A673 (cell line): Measurements from ENCODE around the gene ZNF740. TPM values are rescaled to one million over a fixed set of nuclear protein-coding genes. Genes with fewer than 3 reads are reported as not detected.
A peak's percentile ranks its signal among the peaks of the same experiment; 100 is the strongest.

Experiments used
- BruUV-seq: library from RNA; stranded (reverse); fragments of 400-500 nt; replicated peaks from 2 replicates; lab custom pipeline; 2021; lab: Mats Ljungman, UMichigan
- CTCF ChIA-PET: fragments of 300-600 bp; sonication (Branson Sonifier 250); formaldehyde crosslinking; loops from one replicate; lab custom pipeline; 2022; ENCODE audit warnings: antibody characterized with exemption; lab: Charles Lee
- POLR2A ChIA-PET: fragments of 300-600 bp; sonication (Branson Sonifier 250); formaldehyde crosslinking; loops from one replicate; lab custom pipeline; 2022; ENCODE audit warnings: antibody characterized with exemption; ENCODE audit not compliant: low non-redundant PET; lab: Charles Lee
- DNase-seq: peaks from one replicate; pipeline ENCODE4 v3.0.0-alpha.2; 2015; ENCODE audit warnings: low spot score
- H3K27ac ChIP-seq: fragments of 200-600 bp; sonication (generic); 2 replicates; pipeline ENCODE4 v1.5.1; 2016; ENCODE audit warnings: mixed run types, low read depth, mild to moderate bottlenecking, mixed read lengths, antibody characterized with exemption, low read length; ENCODE audit not compliant: poor library complexity, severe bottlenecking
- H3K27me3 ChIP-seq: fragments of 200-600 bp; sonication (generic); replicated peaks from 2 replicates; pipeline ENCODE4 v1.6.1; 2017; ENCODE audit warnings: mixed run types, low read depth, mild to moderate bottlenecking, mixed read lengths, antibody characterized with exemption, low read length; ENCODE audit not compliant: insufficient read depth, poor library complexity
- H3K36me3 ChIP-seq: fragments of 200-600 bp; sonication (generic); 2 replicates; pipeline ENCODE4 v1.6.1; 2016; ENCODE audit warnings: mixed run types, mild to moderate bottlenecking, mixed read lengths, antibody characterized with exemption, low read length; ENCODE audit not compliant: insufficient read depth, poor library complexity, severe bottlenecking
- H3K4me1 ChIP-seq: fragments of 200-600 bp; sonication (generic); 2 replicates; pipeline ENCODE4 v1.6.1; 2017; ENCODE audit warnings: mixed run types, mild to moderate bottlenecking, mixed read lengths, antibody characterized with exemption, low read length; ENCODE audit not compliant: insufficient read depth, poor library complexity, severe bottlenecking
- H3K4me3 ChIP-seq: fragments of 200-600 bp; sonication (generic); 2 replicates; pipeline ENCODE4 v1.5.1; 2016; ENCODE audit warnings: low read depth, mixed run types, mild to moderate bottlenecking, mixed read lengths, low read length; ENCODE audit not compliant: poor library complexity, severe bottlenecking
- H3K9me3 ChIP-seq: fragments of 200-600 bp; sonication (generic); 2 replicates; pipeline ENCODE4 v1.6.1; 2016; ENCODE audit warnings: mixed run types, low read depth, mild to moderate bottlenecking, mixed read lengths, antibody characterized with exemption, low read length; ENCODE audit not compliant: poor library complexity, severe bottlenecking
- CTCF ChIP-seq: fragments of 300-800, 200-600 bp; sonication (generic); conservative IDR thresholded peaks from 2 replicates; pipeline ENCODE4 v1.5.1; 2017; ENCODE audit warnings: low read depth, mild to moderate bottlenecking, antibody characterized with exemption, low read length, moderate library complexity, mixed read lengths
- EZH2 ChIP-seq: fragments of 200-600 bp; sonication (generic); IDR thresholded peaks from 2 replicates; pipeline ENCODE4 v1.6.1; 2017; ENCODE audit warnings: borderline replicate concordance, low read depth, mild to moderate bottlenecking, mixed read lengths, antibody characterized with exemption, low read length; ENCODE audit not compliant: poor library complexity, severe bottlenecking
- intact Hi-C: fragments of 100-400 bp; cut with micrococcal nuclease; formaldehyde crosslinking; loops from one replicate; pipeline ENCODE4 v1.10.0; 2022; ENCODE audit not compliant: unreplicated experiment
- total RNA-seq: library from RNA; stranded (reverse); gene quantifications from 2 replicates; pipeline ENCODE4 v1.2.3, GENCODE V29; 2021

ZNF740 gene
- total RNA-seq, 1 experiment from 2014 or later: 48.6 TPM

DNA sequence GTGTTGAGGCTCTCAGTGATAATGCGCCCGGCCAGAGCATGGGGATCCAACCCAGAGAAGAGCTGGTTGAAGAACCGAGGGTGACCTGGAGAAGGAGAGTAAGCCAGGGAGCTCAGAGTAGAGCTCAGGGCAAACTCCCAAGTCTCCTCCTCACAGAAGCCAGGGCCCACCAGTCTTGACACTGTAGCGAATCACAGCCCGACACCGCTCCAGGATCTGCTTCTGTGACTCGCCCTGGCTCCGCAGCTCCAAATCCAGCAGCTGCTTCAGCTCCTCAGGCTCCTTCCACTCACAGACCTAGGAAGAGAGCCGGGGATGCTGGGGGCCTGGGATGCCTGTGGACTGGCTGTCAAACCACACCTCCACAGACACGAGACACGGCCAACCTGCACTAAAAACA is 8.2 kb upstream of the ZNF740 start:
- POLR2A ChIA-PET: interaction anchor here (0.6 kb wide), 1 partner anchor 254 kb away, joined by 3 read pairs; no protein-coding TSS in a partner anchor
- no peak overlapping the region for H3K27ac ChIP-seq

GRCh38 chr12:53173085-53173715 is 7.3 kb upstream of the ZNF740 start:
- H3K27ac ChIP-seq: no peak overlapping the region
- CTCF ChIA-PET: no interaction called here
- no peak overlapping the region for H3K4me3 ChIP-seq
- DNase-seq: no peak
- no peaks in the 10 kb centered on the region for H3K9me3 ChIP-seq
- no peaks in the 10 kb centered on the region for H3K36me3 ChIP-seq
- intact Hi-C loops: no loop called here
- H3K4me1 ChIP-seq: peaks cover 11% of the 10 kb centered on the region
- TF ChIP-seq CTCF: no peak
- no peak for TF ChIP-seq EZH2
- no TSS peak for BruUV-seq
- POLR2A ChIA-PET: interaction anchor here (0.6 kb wide), 1 partner anchor 31 kb away, joined by 3 read pairs; no protein-coding TSS in a partner anchor
- H3K27me3 ChIP-seq: no peaks in the 10 kb centered on the region

More for the DNA sequence above, 8.2 kb upstream of the ZNF740 start:
- Histone ChIP-seq H3K4me1 (peaks cover 11% of the 10 kb centered on the region), H3K36me3 (no peaks in the 10 kb centered on the region), H3K27me3 (no peaks in the 10 kb centered on the region), H3K9me3 (no peaks in the 10 kb centered on the region), H3K4me3 (no peak overlapping the region)
- CTCF ChIA-PET: no interaction called here
- BruUV-seq: no TSS peak
- TF ChIP-seq CTCF (no peak), EZH2 (no peak)
- no peak for DNase-seq
- intact Hi-C loops: no loop called here

DNA sequence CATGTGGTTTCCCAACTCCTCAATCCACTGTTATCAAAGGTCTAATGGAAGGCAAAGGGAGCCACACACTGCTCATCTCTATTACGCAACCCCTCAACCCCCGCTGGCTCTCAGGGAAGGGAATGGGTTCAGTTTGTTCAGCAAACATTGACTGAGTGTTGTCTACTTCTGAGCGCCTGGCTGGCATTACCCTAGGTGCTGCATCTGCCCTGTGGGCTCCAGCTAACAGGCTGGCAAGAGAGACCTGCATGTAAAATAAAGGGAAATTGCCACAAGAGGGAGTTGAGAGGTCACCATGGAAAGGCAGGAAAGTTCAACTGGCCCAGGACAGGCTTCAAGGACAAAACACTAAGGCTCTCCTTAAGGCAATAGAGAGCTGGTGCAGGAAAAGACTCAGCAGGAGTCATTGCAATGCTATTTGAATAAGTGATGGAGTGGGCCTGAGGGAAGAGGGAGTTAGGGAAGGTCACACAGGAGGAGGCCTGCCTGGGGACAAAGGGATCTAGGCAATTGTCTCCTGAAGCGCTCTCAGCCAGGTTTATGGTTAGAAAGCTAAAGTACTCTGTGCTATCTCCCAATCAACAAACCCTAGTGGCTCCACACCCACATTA is 5.5 kb upstream of the ZNF740 start:
- BruUV-seq: no TSS peak
- intact Hi-C loops: no loop called here

More for the DNA sequence above, 5.5 kb upstream of the ZNF740 start:
- no peaks in the 10 kb centered on the region for H3K36me3 ChIP-seq
- ChIA-PET POLR2A (no interaction called here), CTCF (no interaction called here)
- peaks cover 11% of the 10 kb centered on the region for H3K4me1 ChIP-seq
- DNase-seq: peak; percentile 48
- no peak overlapping the region for H3K4me3 ChIP-seq
- H3K27me3 ChIP-seq: no peaks in the 10 kb centered on the region
- TF ChIP-seq EZH2: no peak
- TF ChIP-seq CTCF: 0 out of 2 replicates have a peak, but pooled peaks have one; percentile 12
- H3K27ac ChIP-seq: no peak overlapping the region
- no peaks in the 10 kb centered on the region for H3K9me3 ChIP-seq
